CD14-positive monocyte (primary cell): ENCODE data around the gene DSTN. TPM values are rescaled to one million over a fixed set of nuclear protein-coding genes. Genes with fewer than 3 reads are reported as not detected.

Experiments
- DNase-seq, 3 donors: peaks; one replicate each; pipeline ENCODE4 v3.0.0-alpha.2; 2011 to 2022
- H2AFZ ChIP-seq: 2 replicates; pipeline ENCODE4 v1.6.0; 2012; ENCODE audit warnings: mild to moderate bottlenecking, low read depth, low read length, inconsistent platforms; ENCODE audit not compliant: insufficient read depth, poor library complexity, severe bottlenecking
- H3K27ac ChIP-seq, 2 donors: 1 replicate in 1 of 2; 2 replicates in 1 of 2; pipeline ENCODE4 v1.5.1; 2012 to 2013; ENCODE audit warnings: low read length in 2 of 2, control low read depth in 1 of 2, inconsistent platforms in 1 of 2, low read depth in 1 of 2, mild to moderate bottlenecking in 1 of 2
- H3K27me3 ChIP-seq, 2 donors: one replicate each; pipeline versions ENCODE4 v1.6.0 to v1.6.1; 2011 to 2013; ENCODE audit warnings: low read length in 2 of 2; ENCODE audit not compliant: control insufficient read depth in 2 of 2, insufficient read depth in 2 of 2
- H3K36me3 ChIP-seq, 2 donors: replicated peaks in 1 of 2; 1 replicate in 1 of 2; 2 replicates in 1 of 2; pipeline versions ENCODE4 v1.5.1 to v1.6.1; 2012 to 2013; ENCODE audit warnings: low read length in 2 of 2, control low read depth in 1 of 2, inconsistent platforms in 1 of 2, mild to moderate bottlenecking in 1 of 2; ENCODE audit not compliant: insufficient read depth in 2 of 2, control insufficient read depth in 1 of 2
- H3K4me1 ChIP-seq, 2 donors: 1 replicate in 1 of 2; 2 replicates in 1 of 2; pipeline versions ENCODE4 v1.5.1 to v1.6.1; 2012 to 2013; ENCODE audit warnings: low read length in 2 of 2, control low read depth in 1 of 2, inconsistent platforms in 1 of 2, mild to moderate bottlenecking in 1 of 2, moderate library complexity in 1 of 2; ENCODE audit not compliant: insufficient read depth in 2 of 2, control insufficient read depth in 1 of 2
- H3K4me2 ChIP-seq: replicated peaks from 2 replicates; pipeline ENCODE3; 2012; ENCODE audit warnings: low read length, moderate library complexity, mild to moderate bottlenecking; ENCODE audit not compliant: poor library complexity, severe bottlenecking; ENCODE audit errors: extremely low read depth
- H3K4me3 ChIP-seq, 3 experiments: fragments of 200-600 bp in 1 of 3; sonication (generic) in 1 of 3; replicated peaks in 1 of 3; 1 replicate in 2 of 3; 2 replicates in 1 of 3; pipeline ENCODE4 v1.5.1; 2011 to 2013; ENCODE audit warnings: low read length in 3 of 3, mild to moderate bottlenecking in 3 of 3, control low read depth in 2 of 3, low read depth in 2 of 3, inconsistent platforms in 1 of 3, moderate library complexity in 1 of 3
- H3K79me2 ChIP-seq: 2 replicates; pipeline ENCODE4 v1.6.0; 2012; ENCODE audit warnings: mild to moderate bottlenecking, control low read depth, inconsistent platforms, low read length, moderate library complexity; ENCODE audit not compliant: insufficient read depth
- H3K9ac ChIP-seq: 2 replicates; pipeline ENCODE4 v1.6.0; 2017; ENCODE audit warnings: low read length, mild to moderate bottlenecking; ENCODE audit not compliant: insufficient read depth, poor library complexity, severe bottlenecking
- H3K9me3 ChIP-seq, 2 donors: replicated peaks in 1 of 2; 1 replicate in 1 of 2; 2 replicates in 1 of 2; pipeline versions ENCODE4 v1.5.1 to v1.6.1; 2012 to 2013; ENCODE audit warnings: low read length in 2 of 2, control low read depth in 1 of 2; ENCODE audit not compliant: control insufficient read depth in 1 of 2, insufficient read depth in 1 of 2
- H4K20me1 ChIP-seq: 2 replicates; pipeline ENCODE4 v1.6.0; 2012; ENCODE audit warnings: mild to moderate bottlenecking, low read length, control low read depth, moderate library complexity; ENCODE audit not compliant: insufficient read depth
- H3K27ac Mint-ChIP-seq, 7 donors: one replicate each; pipeline ENCODE4 v1.8.0; 2020; ENCODE audit warnings: mild to moderate bottlenecking in 7 of 7, mixed read lengths in 7 of 7, moderate library complexity in 6 of 7, inconsistent platforms in 2 of 7
- H3K27me3 Mint-ChIP-seq, 3 donors: one replicate each; pipeline ENCODE4 v1.8.0; 2021 to 2022; ENCODE audit warnings: low read depth in 3 of 3, mild to moderate bottlenecking in 3 of 3, mixed read lengths in 3 of 3, moderate library complexity in 3 of 3, inconsistent platforms in 1 of 3
- H3K36me3 Mint-ChIP-seq, 2 donors: one replicate each; pipeline ENCODE4 v1.8.0; 2020; ENCODE audit warnings: mixed read lengths in 2 of 2, inconsistent platforms in 1 of 2, mild to moderate bottlenecking in 1 of 2
- H3K4me1 Mint-ChIP-seq: one replicate; pipeline ENCODE4 v1.8.0; 2020; ENCODE audit warnings: mild to moderate bottlenecking, mixed read lengths
- H3K4me3 Mint-ChIP-seq, 2 donors: one replicate each; pipeline ENCODE4 v1.8.0; 2020; ENCODE audit warnings: mild to moderate bottlenecking in 2 of 2, mixed read lengths in 2 of 2, moderate library complexity in 1 of 2
- H3K9me3 Mint-ChIP-seq, 7 donors: one replicate each; pipeline ENCODE4 v1.8.0; 2020 to 2022; ENCODE audit warnings: mixed read lengths in 7 of 7, mild to moderate bottlenecking in 6 of 7, moderate library complexity in 6 of 7, inconsistent platforms in 2 of 7
- WGBS: methylation state at CpG from one replicate; pipeline ENCODE4 v1.1.5; 2013; ENCODE audit warnings: missing lambda C conversion rate; ENCODE audit not compliant: insufficient coverage; 5-methylcytosine and 5-hydroxymethylcytosine counted together
- intact Hi-C, 2 donors: fragments of 100-400 bp; cut with micrococcal nuclease; formaldehyde crosslinking; loops; one replicate each; pipeline versions ENCODE4 v1.15.0 to v1.15.1; 2023
- polyA plus RNA-seq, 3 donors: library from polyadenylated mRNA; depleted of rRNA in 1 of 3; unstranded in 2 of 3; stranded (reverse) in 1 of 3; fragments of 300-500 nt in 2 of 3; fragments of >200 nt in 1 of 3; fragmentation: Illumina TruSeq in 2 of 3; gene quantifications; 1 replicate in 2 of 3; 2 replicates in 1 of 3; pipeline ENCODE4 v1.2.3, GENCODE V29; 2012 to 2021
- TF ChIP-seq, protein P1 (sequence below): fragments of 200-600 bp; IDR thresholded peaks from one replicate; pipeline ENCODE4 v1.8.0; 2022; ENCODE audit warnings: antibody characterized with exemption, mild to moderate bottlenecking

Gene DSTN
- polyA plus RNA-seq, 3 donors: 15.6 to 63.8 (median 58.4) TPM

DNA sequence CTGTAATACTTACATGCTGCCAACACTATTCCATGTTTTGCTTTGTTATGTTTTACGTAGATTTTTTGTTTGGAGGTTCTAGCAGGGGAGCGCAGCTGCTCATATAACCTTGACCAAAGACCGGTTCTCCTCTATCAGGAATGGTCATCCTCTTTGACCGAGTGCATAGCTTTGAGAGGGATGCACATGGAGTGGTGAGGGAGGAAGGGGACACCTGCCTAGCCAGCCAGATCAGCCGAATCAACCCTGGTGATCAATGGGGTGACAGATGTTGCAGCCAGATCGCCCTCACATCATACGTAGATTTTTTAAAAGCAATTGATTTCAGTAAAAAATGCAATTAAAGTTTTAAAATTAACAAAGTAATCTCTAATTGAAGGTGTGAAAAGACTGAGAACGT lies 6.3 kb downstream of the DSTN start:
- Histone ChIP-seq H3K36me3 (no peaks in the 10 kb centered on the region), H3K79me2 (no peaks in the 10 kb centered on the region), H2AFZ (no peak overlapping the region), H3K9me3 (no peaks in the 10 kb centered on the region), H3K4me3 (no peak overlapping the region), H3K4me1 (peaks cover 0 to under 1% of the 10 kb centered on the region in 2 donors), H3K4me2 (no peak overlapping the region), H4K20me1 (peaks cover 10% of the 10 kb centered on the region), H3K9ac (no peak overlapping the region), H3K27me3 (no peaks in the 10 kb centered on the region), H3K27ac (no peak overlapping the region)
- no peak for DNase-seq
- Mint-ChIP-seq H3K27ac (no peak overlapping the region), H3K4me1 (peaks cover 7% of the 10 kb centered on the region), H3K9me3 (no peaks in the 10 kb centered on the region), H3K36me3 (peaks cover 0 to 2% of the 10 kb centered on the region in 2 donors), H3K4me3 (no peak overlapping the region), H3K27me3 (no peaks in the 10 kb centered on the region)
- no CpG with 5 or more reads among the region's 8 CpGs for WGBS
- intact Hi-C loops: no loop called here
- TF ChIP-seq, protein P1, sequence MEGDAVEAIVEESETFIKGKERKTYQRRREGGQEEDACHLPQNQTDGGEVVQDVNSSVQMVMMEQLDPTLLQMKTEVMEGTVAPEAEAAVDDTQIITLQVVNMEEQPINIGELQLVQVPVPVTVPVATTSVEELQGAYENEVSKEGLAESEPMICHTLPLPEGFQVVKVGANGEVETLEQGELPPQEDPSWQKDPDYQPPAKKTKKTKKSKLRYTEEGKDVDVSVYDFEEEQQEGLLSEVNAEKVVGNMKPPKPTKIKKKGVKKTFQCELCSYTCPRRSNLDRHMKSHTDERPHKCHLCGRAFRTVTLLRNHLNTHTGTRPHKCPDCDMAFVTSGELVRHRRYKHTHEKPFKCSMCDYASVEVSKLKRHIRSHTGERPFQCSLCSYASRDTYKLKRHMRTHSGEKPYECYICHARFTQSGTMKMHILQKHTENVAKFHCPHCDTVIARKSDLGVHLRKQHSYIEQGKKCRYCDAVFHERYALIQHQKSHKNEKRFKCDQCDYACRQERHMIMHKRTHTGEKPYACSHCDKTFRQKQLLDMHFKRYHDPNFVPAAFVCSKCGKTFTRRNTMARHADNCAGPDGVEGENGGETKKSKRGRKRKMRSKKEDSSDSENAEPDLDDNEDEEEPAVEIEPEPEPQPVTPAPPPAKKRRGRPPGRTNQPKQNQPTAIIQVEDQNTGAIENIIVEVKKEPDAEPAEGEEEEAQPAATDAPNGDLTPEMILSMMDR: no peak

DNA sequence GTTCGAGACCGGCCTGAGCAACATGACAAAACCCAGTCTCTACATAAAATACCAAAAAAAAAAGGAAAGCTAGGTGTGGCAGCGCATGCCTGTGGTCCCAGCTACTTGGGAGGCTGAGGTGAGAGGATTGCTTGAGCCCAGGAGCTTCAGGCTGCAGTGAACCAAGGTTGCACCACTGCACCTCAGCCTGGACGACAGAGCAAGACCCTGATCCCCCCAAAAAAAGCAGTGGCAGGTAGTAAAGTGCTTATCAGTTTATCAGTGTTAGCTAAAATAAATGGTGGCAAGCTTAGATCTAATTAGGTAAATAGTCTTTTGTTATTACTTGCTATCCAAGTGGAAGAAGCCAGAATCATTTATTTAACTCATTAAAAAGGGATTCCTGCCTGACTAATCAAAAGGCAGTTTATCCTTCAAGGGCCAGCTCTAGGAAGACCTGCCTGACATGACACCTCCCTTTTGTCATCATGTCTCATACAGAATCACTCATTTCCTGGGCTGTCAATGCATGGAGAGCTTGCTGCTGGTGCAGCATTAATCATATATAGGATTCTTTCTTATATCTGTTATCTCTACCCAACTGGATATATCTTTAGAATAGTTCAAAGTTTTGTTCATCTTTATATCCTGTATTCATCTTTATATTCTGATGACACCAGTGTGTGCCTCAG lies 9.6 kb downstream of the DSTN start:
- Mint-ChIP-seq H3K27me3 (no peaks in the 10 kb centered on the region), H3K9me3 (no peaks in the 10 kb centered on the region), H3K4me3 (no peak overlapping the region), H3K36me3 (peaks cover 0 to 2% of the 10 kb centered on the region in 2 donors), H3K4me1 (peaks cover 6% of the 10 kb centered on the region), H3K27ac (no peak overlapping the region)
- H3K27ac ChIP-seq: no peak overlapping the region
- TF ChIP-seq, protein P1: no peak
- H3K9me3 ChIP-seq: no peaks in the 10 kb centered on the region
- no peaks in the 10 kb centered on the region for H3K4me1 ChIP-seq
- H2AFZ ChIP-seq: no peak overlapping the region
- no peak overlapping the region for H3K4me3 ChIP-seq
- no peaks in the 10 kb centered on the region for H3K27me3 ChIP-seq
- no peaks in the 10 kb centered on the region for H3K36me3 ChIP-seq
- no peak for DNase-seq
- WGBS: 86% methylated on average over 1 of the region's 4 CpGs
- no peaks in the 10 kb centered on the region for H4K20me1 ChIP-seq
- no peaks in the 10 kb centered on the region for H3K79me2 ChIP-seq
- intact Hi-C loops: no loop called here
- no peak overlapping the region for H3K9ac ChIP-seq
- no peak overlapping the region for H3K4me2 ChIP-seq
